ENCODE results near the gene MRTFA. TPM values are rescaled to one million over a fixed set of nuclear protein-coding genes. Genes with fewer than 3 reads are reported as not detected.
A peak's percentile ranks its signal among the peaks of the same experiment; 100 is the strongest.

The MRTFA gene
- total RNA-seq, 1 donor from 2014 or later: 11.3 TPM

DNA sequence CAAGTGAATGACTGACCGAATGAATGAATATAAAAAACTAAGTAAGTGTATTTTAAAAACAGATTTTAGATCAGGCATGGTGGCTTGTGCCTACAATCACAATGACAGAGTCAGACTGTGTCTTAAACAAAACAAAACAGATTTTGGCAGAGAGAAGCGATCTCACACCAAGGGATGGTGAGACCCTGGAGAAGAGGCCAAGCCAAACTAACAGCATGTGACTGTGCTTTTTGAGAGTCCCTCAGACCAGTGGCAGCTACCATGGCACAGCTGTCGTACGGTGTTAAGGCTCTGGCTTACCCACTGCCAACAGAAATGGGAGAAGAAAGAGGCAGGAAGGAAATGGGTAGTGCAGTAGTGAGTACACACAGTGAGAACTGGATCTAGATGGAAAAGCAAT, 205.5 kb downstream of the MRTFA start:
- TF ChIP-seq EZH2 (IDR thresholded peaks at IDR 0.05): no peak
- no peak for TF ChIP-seq EZH2phosphoT487 (IDR thresholded peaks at IDR 0.05)
- TF ChIP-seq, protein P1, sequence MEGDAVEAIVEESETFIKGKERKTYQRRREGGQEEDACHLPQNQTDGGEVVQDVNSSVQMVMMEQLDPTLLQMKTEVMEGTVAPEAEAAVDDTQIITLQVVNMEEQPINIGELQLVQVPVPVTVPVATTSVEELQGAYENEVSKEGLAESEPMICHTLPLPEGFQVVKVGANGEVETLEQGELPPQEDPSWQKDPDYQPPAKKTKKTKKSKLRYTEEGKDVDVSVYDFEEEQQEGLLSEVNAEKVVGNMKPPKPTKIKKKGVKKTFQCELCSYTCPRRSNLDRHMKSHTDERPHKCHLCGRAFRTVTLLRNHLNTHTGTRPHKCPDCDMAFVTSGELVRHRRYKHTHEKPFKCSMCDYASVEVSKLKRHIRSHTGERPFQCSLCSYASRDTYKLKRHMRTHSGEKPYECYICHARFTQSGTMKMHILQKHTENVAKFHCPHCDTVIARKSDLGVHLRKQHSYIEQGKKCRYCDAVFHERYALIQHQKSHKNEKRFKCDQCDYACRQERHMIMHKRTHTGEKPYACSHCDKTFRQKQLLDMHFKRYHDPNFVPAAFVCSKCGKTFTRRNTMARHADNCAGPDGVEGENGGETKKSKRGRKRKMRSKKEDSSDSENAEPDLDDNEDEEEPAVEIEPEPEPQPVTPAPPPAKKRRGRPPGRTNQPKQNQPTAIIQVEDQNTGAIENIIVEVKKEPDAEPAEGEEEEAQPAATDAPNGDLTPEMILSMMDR (IDR thresholded peaks at IDR 0.05): no peak
- no peaks in the 10 kb centered on the region for H3K9me3 ChIP-seq (ENCODE audit: low read depth)
- Mint-ChIP-seq H3K27ac (no peak overlapping the region), H3K27me3 (ENCODE audit: insufficient read depth, low read depth) (peaks cover 4% of the 10 kb centered on the region), H3K4me1 (no peaks in the 10 kb centered on the region), H3K9me3 (no peaks in the 10 kb centered on the region), H3K36me3 (peaks cover 20% of the 10 kb centered on the region), H3K4me3 (no peak overlapping the region)
- H3F3A ChIP-seq (ENCODE audit: low read depth): no peaks in the 10 kb centered on the region
- H3K27me3 ChIP-seq: no peaks in the 10 kb centered on the region
- H3K36me3 ChIP-seq: no peaks in the 10 kb centered on the region
- no peak overlapping the region for H3K27ac ChIP-seq
- no peaks in the 10 kb centered on the region for H3K4me1 ChIP-seq
- peaks cover 5% of the 10 kb centered on the region for H4K20me1 ChIP-seq (ENCODE audit: low read depth)
- H3K79me2 ChIP-seq (ENCODE audit: low read depth): no peaks in the 10 kb centered on the region
- DNase-seq (ENCODE audit: low spot score): no peak
- no peak overlapping the region for H3K9ac ChIP-seq
- H2AFZ ChIP-seq (replicated peaks): no peak overlapping the region
- no peak overlapping the region for H3K4me3 ChIP-seq
- H3K4me2 ChIP-seq: no peak overlapping the region

DNA sequence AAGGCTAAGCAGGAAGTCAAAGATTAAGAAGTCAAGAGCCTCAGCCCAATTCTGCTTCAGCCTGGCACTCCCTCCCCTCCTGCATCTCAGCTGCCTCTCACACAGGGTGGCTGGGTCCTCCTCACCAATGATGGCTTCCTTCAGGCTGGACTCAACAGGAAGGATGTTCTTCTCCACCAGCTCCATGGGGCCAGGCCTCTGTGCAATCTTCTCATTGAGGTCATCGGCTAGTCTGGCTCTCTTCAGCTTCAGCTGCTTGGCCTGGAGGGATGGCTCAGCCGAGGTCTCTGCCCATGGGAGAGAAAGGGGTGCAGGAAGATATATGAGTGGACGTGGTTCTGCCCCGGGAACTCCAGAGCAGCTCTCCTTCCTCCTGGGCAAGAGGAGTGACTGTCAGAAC, 207.0 kb downstream of the MRTFA start:
- H3K27ac ChIP-seq: no peak overlapping the region
- no peak overlapping the region for H3K4me2 ChIP-seq
- peaks cover 4% of the 10 kb centered on the region for H3K27me3 Mint-ChIP-seq (ENCODE audit: insufficient read depth, low read depth)
- H3K36me3 Mint-ChIP-seq: peaks cover 20% of the 10 kb centered on the region
- H3K27me3 ChIP-seq: no peaks in the 10 kb centered on the region
- no peaks in the 10 kb centered on the region for H3K36me3 ChIP-seq
- no peaks in the 10 kb centered on the region for H3K9me3 Mint-ChIP-seq
- no peak overlapping the region for H3K4me3 ChIP-seq
- peaks cover 5% of the 10 kb centered on the region for H4K20me1 ChIP-seq (ENCODE audit: low read depth)
- no peaks in the 10 kb centered on the region for H3K79me2 ChIP-seq (ENCODE audit: low read depth)
- H3K4me1 Mint-ChIP-seq: no peaks in the 10 kb centered on the region
- TF ChIP-seq EZH2phosphoT487 (IDR thresholded peaks at IDR 0.05): no peak
- no peak for TF ChIP-seq EZH2 (IDR thresholded peaks at IDR 0.05)
- TF ChIP-seq, protein P1 (IDR thresholded peaks at IDR 0.05): no peak
- no peaks in the 10 kb centered on the region for H3F3A ChIP-seq (ENCODE audit: low read depth)
- H2AFZ ChIP-seq (replicated peaks): no peak overlapping the region
- H3K4me1 ChIP-seq: no peaks in the 10 kb centered on the region
- no peak for DNase-seq (ENCODE audit: low spot score)
- no peaks in the 10 kb centered on the region for H3K9me3 ChIP-seq (ENCODE audit: low read depth)
- H3K4me3 Mint-ChIP-seq: no peak overlapping the region
- peak overlapping the region; percentile 90 for H3K27ac Mint-ChIP-seq
- no peak overlapping the region for H3K9ac ChIP-seq

DNA sequence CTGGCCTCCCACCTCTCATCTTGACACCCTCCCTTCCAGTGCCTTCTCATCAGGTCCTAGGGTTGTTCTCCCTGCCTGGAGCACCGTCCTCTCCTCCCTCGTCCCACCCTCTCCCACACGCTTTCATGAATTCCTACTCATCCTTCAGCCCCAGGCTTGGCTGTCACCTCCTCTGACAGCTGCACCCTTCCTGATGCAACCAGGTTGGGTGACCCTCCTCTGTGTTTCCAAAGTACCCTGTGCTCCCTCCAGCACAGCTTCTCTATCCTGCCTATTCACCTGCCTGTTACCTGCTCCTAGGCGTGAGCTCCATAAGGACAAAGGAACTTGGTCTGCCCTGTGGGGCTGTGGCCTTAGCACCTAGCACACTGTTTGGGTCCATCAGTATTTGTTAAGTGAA, 207.7 kb downstream of the MRTFA start:
- no peak for DNase-seq (ENCODE audit: low spot score)
- TF ChIP-seq, protein P1 (IDR thresholded peaks at IDR 0.05): no peak
- TF ChIP-seq EZH2 (IDR thresholded peaks at IDR 0.05): no peak
- TF ChIP-seq EZH2phosphoT487 (IDR thresholded peaks at IDR 0.05): no peak
- Histone ChIP-seq H3K36me3 (no peaks in the 10 kb centered on the region), H3K4me3 (no peak overlapping the region), H3K9me3 (ENCODE audit: low read depth) (no peaks in the 10 kb centered on the region), H3F3A (ENCODE audit: low read depth) (no peaks in the 10 kb centered on the region), H3K4me2 (no peak overlapping the region), H3K27ac (no peak overlapping the region), H2AFZ (replicated peaks) (no peak overlapping the region), H3K79me2 (ENCODE audit: low read depth) (no peaks in the 10 kb centered on the region), H4K20me1 (ENCODE audit: low read depth) (peaks cover 5% of the 10 kb centered on the region), H3K27me3 (no peaks in the 10 kb centered on the region), H3K4me1 (no peaks in the 10 kb centered on the region), H3K9ac (no peak overlapping the region)
- Mint-ChIP-seq H3K4me3 (no peak overlapping the region), H3K36me3 (peaks cover 18% of the 10 kb centered on the region), H3K27ac (peak overlapping the region; percentile 48), H3K9me3 (no peaks in the 10 kb centered on the region), H3K4me1 (no peaks in the 10 kb centered on the region), H3K27me3 (ENCODE audit: insufficient read depth, low read depth) (peaks cover 4% of the 10 kb centered on the region)
